HepG2 (cell line): ENCODE measurements around the gene SOX11. TPM values are rescaled to one million over a fixed set of nuclear protein-coding genes. Genes with fewer than 3 reads are reported as not detected.

Source experiments
- ATAC-seq: fragments of 200-7000 bp; cut with Tn5 transposase; 3 replicates; pipeline ENCODE4 v1.9.1; 2020; ENCODE audit warnings: mild to moderate bottlenecking, moderate library complexity
- BruUV-seq: library from RNA; stranded (reverse); fragments of 400-500 nt; replicated peaks from 2 replicates; lab custom pipeline; 2021; lab: Mats Ljungman, UMichigan
- CTCF ChIA-PET: fragments of 300-600 bp; formaldehyde crosslinking; extraction: SDS; loops from one replicate; lab custom pipeline; 2021; ENCODE audit warnings: low total read pairs, inconsistent platforms, low intra/inter-chr PET ratio; lab: Yijun Ruan, JAX
- POLR2A ChIA-PET: fragments of 350-600 bp; sonication (Branson Sonifier 250); formaldehyde crosslinking; loops from one replicate; lab custom pipeline; 2020; ENCODE audit warnings: antibody characterized with exemption, inconsistent platforms; lab: Yijun Ruan, JAX
- DNase-seq: peaks from one replicate; pipeline ENCODE4 v3.0.0-alpha.2; 2015; ENCODE audit warnings: low spot score
- FAIRE-seq: peaks from 3 replicates; lab custom pipeline; 2011; peaks lifted over from hg19 to GRCh38; lab: Jason Lieb, UNC
- H2AFZ ChIP-seq: one replicate; pipeline ENCODE4 v1.6.1; 2011; ENCODE audit warnings: low read length, inconsistent platforms
- H3K27ac ChIP-seq: fragments of 300-600 bp; 3 replicates; pipeline ENCODE4 v1.8.0; 2011; ENCODE audit warnings: mixed run types, mild to moderate bottlenecking, mixed read lengths, low read length, inconsistent platforms; ENCODE audit not compliant: insufficient read depth; ENCODE audit errors: extremely low read length
- H3K27me3 ChIP-seq, 2 experiments: fragments of 200-600 bp in 1 of 2; 2 replicates in 1 of 2; 3 replicates in 1 of 2; pipeline versions ENCODE4 v1.6.0 to v1.8.0; 2011; ENCODE audit warnings: low read length in 2 of 2, mild to moderate bottlenecking in 2 of 2, moderate library complexity in 2 of 2, inconsistent platforms in 1 of 2; ENCODE audit not compliant: insufficient read depth in 2 of 2, control insufficient read depth in 1 of 2
- H3K36me3 ChIP-seq, 2 experiments: fragments of 200-600 bp in 1 of 2; replicated peaks in 1 of 2; 2 replicates in 1 of 2; 3 replicates in 1 of 2; pipeline versions ENCODE4 v1.5.1 to v1.8.0; 2011; ENCODE audit warnings: low read length in 2 of 2, inconsistent platforms in 1 of 2; ENCODE audit not compliant: insufficient read depth in 2 of 2, control insufficient read depth in 1 of 2
- H3K4me1 ChIP-seq: 2 replicates; pipeline ENCODE4 v1.5.1; 2012; ENCODE audit warnings: low read length, inconsistent platforms; ENCODE audit not compliant: insufficient read depth
- H3K4me2 ChIP-seq: 2 replicates; pipeline ENCODE4 v1.6.0; 2011; ENCODE audit warnings: low read depth, low read length, inconsistent platforms
- H3K4me3 ChIP-seq, 3 experiments: fragments of 200-600 bp in 1 of 3; sonication (generic), shearing (Covaris generic) in 1 of 3; replicated peaks in 1 of 3; 2 replicates each; pipeline ENCODE4 v1.5.1; 2011 to 2016; ENCODE audit warnings: low read length in 3 of 3, inconsistent platforms in 2 of 3, low read depth in 2 of 3, mild to moderate bottlenecking in 2 of 3, control low read depth in 1 of 3, mixed read lengths in 1 of 3; ENCODE audit not compliant: insufficient read depth in 1 of 3
- H3K79me2 ChIP-seq: one replicate; pipeline ENCODE4 v1.6.1; 2011; ENCODE audit warnings: low read length, inconsistent platforms; ENCODE audit not compliant: insufficient read depth
- H3K9ac ChIP-seq: 2 replicates; pipeline ENCODE4 v1.6.0; 2011; ENCODE audit warnings: mild to moderate bottlenecking, low read depth, low read length, inconsistent platforms; ENCODE audit not compliant: insufficient read depth
- H3K9me3 ChIP-seq: 2 replicates; pipeline ENCODE4 v1.5.1; 2012; ENCODE audit warnings: mild to moderate bottlenecking, low read length
- H4K20me1 ChIP-seq: 2 replicates; pipeline ENCODE4 v1.6.0; 2011; ENCODE audit warnings: inconsistent platforms, mild to moderate bottlenecking, low read length, moderate library complexity; ENCODE audit not compliant: insufficient read depth
- DR1 ChIP-seq: sonication (generic); formaldehyde crosslinking; IDR thresholded peaks from 2 replicates; pipeline ENCODE4 v1.8.0; 2021; ENCODE audit warnings: mild to moderate bottlenecking, missing genetic modification reagents, inconsistent platforms
- ETS1 ChIP-seq: sonication (generic); formaldehyde crosslinking; IDR thresholded peaks from 2 replicates; pipeline ENCODE4 v1.4.0; 2020; ENCODE audit warnings: missing genetic modification reagents
- ETV6 ChIP-seq: sonication (generic); formaldehyde crosslinking; conservative IDR thresholded peaks from 2 replicates; pipeline ENCODE4 v1.4.0; 2020; ENCODE audit warnings: missing genetic modification reagents
- GTF3A ChIP-seq: sonication (generic); formaldehyde crosslinking; conservative IDR thresholded peaks from 2 replicates; pipeline ENCODE4 v1.4.0; 2020; ENCODE audit warnings: mild to moderate bottlenecking, missing genetic modification reagents
- PATZ1 ChIP-seq: sonication (generic); formaldehyde crosslinking; IDR thresholded peaks from 2 replicates; pipeline ENCODE4 v1.4.0; 2020; ENCODE audit warnings: missing genetic modification reagents
- PCBP1 ChIP-seq: fragments of 200-400 bp; formaldehyde crosslinking; IDR thresholded peaks from 2 replicates; pipeline ENCODE4 v1.6.1; 2017; ENCODE audit warnings: mild to moderate bottlenecking, low read depth, low read length, borderline replicate concordance
- PRDM4 ChIP-seq: sonication (generic); formaldehyde crosslinking; IDR thresholded peaks from 2 replicates; pipeline ENCODE4 v1.9.0; 2021; ENCODE audit warnings: missing genetic modification reagents, borderline replicate concordance
- SMAD1 ChIP-seq: sonication (generic); formaldehyde crosslinking; IDR thresholded peaks from 2 replicates; pipeline ENCODE4 v1.4.0; 2020; ENCODE audit warnings: missing genetic modification reagents, low read depth, mild to moderate bottlenecking, borderline replicate concordance
- SMARCC2 ChIP-seq: fragments of 450-650 bp; IDR thresholded peaks from 2 replicates; pipeline ENCODE4 v1.6.1; 2017; ENCODE audit warnings: antibody characterized with exemption, mild to moderate bottlenecking
- STAT5B ChIP-seq: sonication (generic); formaldehyde crosslinking; IDR thresholded peaks from 2 replicates; pipeline ENCODE4 v1.4.0; 2020; ENCODE audit warnings: missing genetic modification reagents
- TIGD3 ChIP-seq: sonication (generic); formaldehyde crosslinking; IDR thresholded peaks from 2 replicates; pipeline ENCODE4 v1.5.1; 2020; ENCODE audit warnings: mild to moderate bottlenecking, missing genetic modification reagents, borderline replicate concordance
- ZBTB38 ChIP-seq: sonication (generic); formaldehyde crosslinking; IDR thresholded peaks from 2 replicates; pipeline ENCODE4 v1.5.1; 2020; ENCODE audit warnings: mild to moderate bottlenecking, missing genetic modification reagents
- ZFP62 ChIP-seq: sonication (generic); formaldehyde crosslinking; IDR thresholded peaks from 2 replicates; pipeline ENCODE4 v1.4.0; 2020; ENCODE audit warnings: missing genetic modification reagents
- ZNF136 ChIP-seq: sonication (generic); formaldehyde crosslinking; IDR thresholded peaks from 2 replicates; pipeline ENCODE4 v1.8.1; 2022; ENCODE audit warnings: low read depth, mild to moderate bottlenecking, moderate library complexity, missing genetic modification reagents
- ZNF737 ChIP-seq: sonication (generic); formaldehyde crosslinking; IDR thresholded peaks from 2 replicates; pipeline ENCODE4 v1.5.0; 2020; ENCODE audit warnings: missing genetic modification reagents, mild to moderate bottlenecking, borderline replicate concordance
- ZNF841 ChIP-seq: sonication (generic); formaldehyde crosslinking; IDR thresholded peaks from 2 replicates; pipeline ENCODE4 v1.8.1; 2023; ENCODE audit warnings: missing genetic modification reagents, borderline replicate concordance
- WGBS: methylation state at CpG from one replicate; pipeline ENCODE4 v1.1.6; 2017; ENCODE audit warnings: low lambda C conversion rate; 5-methylcytosine and 5-hydroxymethylcytosine counted together
- in situ Hi-C: cut with HindIII; loops from 2 replicates; pipeline ENCODE4 v1.10.0; 2017; ENCODE audit warnings: low pct_unique_long_range_greater_than_20kb; ENCODE audit not compliant: extremely low pct_ligation_motif_present
- intact Hi-C: fragments of 100-400 bp; cut with micrococcal nuclease; formaldehyde crosslinking; loops from one replicate; pipeline ENCODE4 v1.10.0; 2022; ENCODE audit not compliant: unreplicated experiment
- polyA plus RNA-seq, 8 experiments: library from polyadenylated mRNA; depleted of rRNA in 3 of 8; stranded (reverse) in 7 of 8; unstranded in 1 of 8; fragments of >200 nt; fragmentation: Illumina TruSeq in 4 of 8; extraction: Trizol in 4 of 8; gene quantifications; 2 replicates each; pipeline versions ENCODE4 v1.2.1 to v1.2.3, GENCODE V29; 2011 to 2016; ENCODE audit warnings: low read depth in 4 of 8, missing spikeins in 1 of 8, mixed read lengths in 1 of 8; ENCODE audit not compliant: insufficient read depth in 1 of 8
- total RNA-seq, 5 experiments: library from RNA; depleted of rRNA; stranded (reverse); fragments of >200 nt; fragmentation: Illumina TruSeq; extraction: Trizol; gene quantifications; 2 replicates each; pipeline ENCODE4 v1.2.3, GENCODE V29; 2016; ENCODE audit warnings: low read depth in 1 of 5

SOX11 gene
- total and polyA plus RNA-seq, 2 of the 13 experiments (the other 11 are each of a cell fraction or from before 2014, with no cell fraction given): not detected

- no peak overlapping the region for H3K4me3 ChIP-seq
- H3K9me3 ChIP-seq: no peaks in the 10 kb centered on the region; the same call in 1 of the 2 replicates
- in situ Hi-C loops (no loop called here), intact Hi-C loops (no loop called here)
- no peak for DNase-seq
- H4K20me1 ChIP-seq: no peaks in the 10 kb centered on the region
- H3K27ac ChIP-seq: no peak overlapping the region
- H3K4me1 ChIP-seq: no peaks in the 10 kb centered on the region
- ATAC-seq: no peak
- H3K27me3 ChIP-seq: no peaks in the 10 kb centered on the region
- no peak for FAIRE-seq
- 32% methylated on average over 22 of the region's 23 CpGs for WGBS
- H3K4me2 ChIP-seq: no peak overlapping the region
- no TSS peak for BruUV-seq
- no peaks in the 10 kb centered on the region for H3K79me2 ChIP-seq
- H3K36me3 ChIP-seq: no peaks in the 10 kb centered on the region
- ChIA-PET CTCF (no interaction called here), POLR2A (no interaction called here)
- H2AFZ ChIP-seq: no peak overlapping the region
- no peak overlapping the region for H3K9ac ChIP-seq
- no peak for TF ChIP-seq GTF3A (CRISPR knock-in tag)
- TF ChIP-seq ZNF737: no peak
- no peak for TF ChIP-seq ETS1 (CRISPR knock-in tag)
- no peak for TF ChIP-seq TIGD3 (CRISPR knock-in tag)
- TF ChIP-seq PCBP1: no peak
- TF ChIP-seq ZNF136 (CRISPR knock-in tag): no peak
- TF ChIP-seq ZFP62 (CRISPR knock-in tag): no peak
- TF ChIP-seq PRDM4 (CRISPR knock-in tag): no peak
- no peak for TF ChIP-seq STAT5B (CRISPR knock-in tag)
- no peak for TF ChIP-seq SMAD1 (CRISPR knock-in tag)
- no peak for TF ChIP-seq ZBTB38 (CRISPR knock-in tag)
- TF ChIP-seq PATZ1: no peak
- no peak for TF ChIP-seq SMARCC2
- TF ChIP-seq ZNF841 (CRISPR knock-in tag): no peak
- no peak for TF ChIP-seq ETV6
- TF ChIP-seq DR1 (CRISPR knock-in tag): no peak
Measured at GRCh38 chr2:5725794-5726463, 33.7 kb downstream of the SOX11 start.
